PC-3 (cell line): ENCODE data around the gene TP53BP1.

Experiments used
- CTCF ChIP-seq: fragments of 300-600 bp; sonication (generic); conservative IDR thresholded peaks from 2 replicates; pipeline ENCODE4 v1.5.1; 2017; ENCODE audit warnings: antibody characterized with exemption, low read depth, mild to moderate bottlenecking, low read length
- EZH2 ChIP-seq: fragments of 300-600 bp; sonication (generic); IDR thresholded peaks from one replicate; pipeline ENCODE4 v1.6.1; 2017; ENCODE audit warnings: antibody characterized with exemption, mild to moderate bottlenecking, low read length; ENCODE audit not compliant: unreplicated experiment
- EZH2phosphoT487 ChIP-seq: fragments of 300-600 bp; sonication (generic); IDR thresholded peaks from 2 replicates; pipeline ENCODE4 v1.6.1; 2018; ENCODE audit warnings: mild to moderate bottlenecking, antibody characterized with exemption, low read length, borderline replicate concordance

DNA sequence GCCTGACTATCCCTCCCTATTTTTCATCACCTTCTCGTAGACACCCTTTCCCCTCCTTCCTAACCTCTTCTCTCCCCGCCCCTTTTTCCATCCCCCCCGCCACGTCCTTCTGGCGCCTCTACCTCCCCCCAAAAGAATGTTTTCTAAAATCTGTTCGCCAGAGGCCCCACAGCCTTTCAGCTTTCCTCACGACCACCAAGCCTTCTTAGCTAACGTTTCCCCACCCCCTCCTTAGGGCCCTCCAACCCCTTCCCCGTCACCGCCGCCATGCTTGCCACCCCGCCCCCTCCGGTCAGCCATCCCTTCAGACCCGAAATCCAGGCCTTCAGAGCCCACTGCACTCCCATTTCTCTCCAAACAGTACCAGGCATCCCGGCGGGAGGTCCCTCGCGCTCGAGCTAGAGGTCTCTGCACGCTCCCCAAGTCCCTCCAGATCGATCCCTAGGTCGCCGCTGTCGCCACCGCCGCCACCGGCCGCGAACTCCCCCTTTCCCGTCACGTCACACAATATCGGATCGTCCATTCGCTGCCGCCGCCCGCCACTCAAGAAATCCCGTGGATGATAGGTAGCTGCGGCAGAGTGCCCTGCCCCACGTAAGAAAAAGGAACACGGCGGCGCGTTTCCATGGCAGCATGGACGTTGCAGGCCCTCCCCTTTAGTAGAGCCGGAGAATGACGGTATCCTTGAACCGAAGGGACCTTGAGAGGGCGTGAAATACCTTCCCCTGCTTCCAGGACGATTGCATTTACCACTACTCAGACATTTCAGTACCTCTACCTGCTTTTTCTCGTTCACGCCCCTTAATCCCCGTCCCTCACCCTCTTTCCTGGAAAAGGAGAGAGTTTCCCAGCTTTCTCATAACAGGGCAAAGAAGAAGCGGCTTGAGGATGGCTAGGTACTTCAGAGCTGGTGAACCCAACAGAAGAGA lies at the start of gene TP53BP1:
- TF ChIP-seq CTCF: no peak
- no peak for TF ChIP-seq EZH2
- TF ChIP-seq EZH2phosphoT487: no peak
